ENCODE data around the gene PTOV1. TPM values are rescaled to one million over a fixed set of nuclear protein-coding genes. Genes with fewer than 3 reads are reported as not detected.

The PTOV1 gene
- total and polyA plus RNA-seq, 10 of the 15 experiments (the other 5 are each of a cell fraction or from before 2014, with no cell fraction given): 3.2 to 83.5 (median 22.3) TPM

DNA sequence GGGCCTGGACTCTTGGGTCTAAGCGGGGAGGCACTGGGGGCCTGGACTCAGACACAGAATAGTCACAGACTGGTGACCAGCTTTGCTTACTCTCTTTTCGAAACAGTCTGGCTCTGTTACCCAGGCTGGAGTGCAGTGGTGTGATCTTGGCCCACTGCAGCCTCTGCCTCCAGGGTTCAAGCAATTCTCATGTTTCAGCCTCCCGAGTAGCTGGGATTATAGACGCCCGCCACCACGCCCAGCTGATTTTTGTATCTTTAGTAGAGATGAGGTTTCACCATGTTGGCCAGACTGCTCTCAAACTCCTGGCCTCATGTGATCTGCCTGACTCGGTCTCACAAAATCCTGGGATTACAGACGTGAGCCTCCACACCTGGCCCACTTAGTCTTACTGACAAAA lies 21.8 kb upstream of the PTOV1 start:
- in situ Hi-C loops (cut with MboI): no loop called here
- Histone ChIP-seq H4K20me1 (ENCODE audit: control insufficient read depth, insufficient read depth) (peaks cover 3% of the 10 kb centered on the region), H3K27ac (ENCODE audit: control insufficient read depth, insufficient read depth) (no peak overlapping the region), H3K36me3 (ENCODE audit: control insufficient read depth in 2 of 2, insufficient read depth in 2 of 2, low read length in 1 of 2) (peaks cover 12 to 22% of the 10 kb centered on the region in 2 experiments), H3K79me2 (ENCODE audit: control insufficient read depth, insufficient read depth, low read length) (no peaks in the 10 kb centered on the region), H3K27me3 (replicated peaks in 1 of 2; ENCODE audit: control insufficient read depth in 2 of 2, insufficient read depth in 2 of 2, low read length in 1 of 2) (no peaks in the 10 kb centered on the region), H3K4me1 (ENCODE audit: control insufficient read depth, insufficient read depth, low read length) (no peaks in the 10 kb centered on the region), H3K9me3 (replicated peaks; ENCODE audit: control insufficient read depth, insufficient read depth, low read length) (no peaks in the 10 kb centered on the region), H3K4me2 (ENCODE audit: control insufficient read depth, insufficient read depth) (no peak overlapping the region), H2AFZ (ENCODE audit: control insufficient read depth, low read depth, low read length) (no peak overlapping the region), H3K9ac (ENCODE audit: control insufficient read depth, insufficient read depth, low read length) (no peak overlapping the region), H3K4me3 (no peak overlapping the region)
- DNase-seq (ENCODE audit: low read depth, low spot score) (no peak), ATAC-seq (no peak), FAIRE-seq (no peak)
- ChIA-PET RAD21 (ENCODE audit: unreplicated experiment) (no interaction called here), SMC1A (ENCODE audit: uncharacterized antibody, unreplicated experiment) (no interaction called here), CTCF (no interaction called here), POLR2A (interaction anchor here (1.1 kb wide), 1 partner anchor 82 kb away, joined by 5 read pairs; no protein-coding TSS in a partner anchor)
- no TSS peak for BruUV-seq (replicated peaks)
- WGBS (ENCODE audit: insufficient coverage, insufficient replicate concordance, low lambda C conversion rate, missing lambda C conversion rate): 81% methylated on average over 8 of the region's 8 CpGs
- no peak for TF ChIP-seq RAD51 (IDR thresholded peaks at IDR 0.05)
- TF ChIP-seq, protein P1, sequence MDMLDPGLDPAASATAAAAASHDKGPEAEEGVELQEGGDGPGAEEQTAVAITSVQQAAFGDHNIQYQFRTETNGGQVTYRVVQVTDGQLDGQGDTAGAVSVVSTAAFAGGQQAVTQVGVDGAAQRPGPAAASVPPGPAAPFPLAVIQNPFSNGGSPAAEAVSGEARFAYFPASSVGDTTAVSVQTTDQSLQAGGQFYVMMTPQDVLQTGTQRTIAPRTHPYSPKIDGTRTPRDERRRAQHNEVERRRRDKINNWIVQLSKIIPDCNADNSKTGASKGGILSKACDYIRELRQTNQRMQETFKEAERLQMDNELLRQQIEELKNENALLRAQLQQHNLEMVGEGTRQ (IDR thresholded peaks at IDR 0.05; ENCODE audit: borderline replicate concordance, low read depth, low read length): no peak
- TF ChIP-seq HDAC2 (IDR thresholded peaks at IDR 0.05): no peak
- no peak for TF ChIP-seq SMAD1 (IDR thresholded peaks at IDR 0.05; ENCODE audit: low read depth, partially characterized antibody)
- TF ChIP-seq POLR2A (IDR thresholded peaks at IDR 0.05; ENCODE audit: low read depth, low read length): no peak
- no peak for TF ChIP-seq ASH2L (IDR thresholded peaks at IDR 0.05; ENCODE audit: borderline replicate concordance, low read depth)
- TF ChIP-seq CBX5 (IDR thresholded peaks at IDR 0.05; ENCODE audit: low read depth): no peak
- TF ChIP-seq FOS (IDR thresholded peaks at IDR 0.05; ENCODE audit: borderline replicate concordance, extremely low read depth, insufficient read length): no peak
- TF ChIP-seq RBBP5 (conservative IDR thresholded peaks at IDR 0.05): no peak
- TF ChIP-seq, protein P2, sequence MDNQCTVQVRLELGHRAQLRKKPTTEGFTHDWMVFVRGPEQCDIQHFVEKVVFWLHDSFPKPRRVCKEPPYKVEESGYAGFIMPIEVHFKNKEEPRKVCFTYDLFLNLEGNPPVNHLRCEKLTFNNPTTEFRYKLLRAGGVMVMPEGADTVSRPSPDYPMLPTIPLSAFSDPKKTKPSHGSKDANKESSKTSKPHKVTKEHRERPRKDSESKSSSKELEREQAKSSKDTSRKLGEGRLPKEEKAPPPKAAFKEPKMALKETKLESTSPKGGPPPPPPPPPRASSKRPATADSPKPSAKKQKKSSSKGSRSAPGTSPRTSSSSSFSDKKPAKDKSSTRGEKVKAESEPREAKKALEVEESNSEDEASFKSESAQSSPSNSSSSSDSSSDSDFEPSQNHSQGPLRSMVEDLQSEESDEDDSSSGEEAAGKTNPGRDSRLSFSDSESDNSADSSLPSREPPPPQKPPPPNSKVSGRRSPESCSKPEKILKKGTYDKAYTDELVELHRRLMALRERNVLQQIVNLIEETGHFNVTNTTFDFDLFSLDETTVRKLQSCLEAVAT (IDR thresholded peaks at IDR 0.05): no peak
- no peak for TF ChIP-seq SUPT20H (IDR thresholded peaks at IDR 0.05; ENCODE audit: borderline replicate concordance, control insufficient read depth, low read depth, low read length)
- TF ChIP-seq RELA (IDR thresholded peaks at IDR 0.05; ENCODE audit: borderline replicate concordance, partially characterized antibody): no peak
- intact Hi-C loops (cut with micrococcal nuclease; ENCODE audit: unreplicated experiment): no loop called here

Measured in GM12878 (cell line).